Gastrocnemius medialis (tissue), 4 donors: ENCODE data around the gene KCNG4.

Experiments used
- CTCF ChIP-seq, 5 experiments: fragments of 450-650 bp in 3 of 5; fragments of 200-600 bp in 2 of 5; sonication (generic) in 2 of 5; IDR thresholded peaks in 4 of 5; conservative IDR thresholded peaks in 1 of 5; 1 replicate in 4 of 5; 2 replicates in 1 of 5; pipeline ENCODE4 v1.5.1; 2016 to 2019; ENCODE audit warnings: antibody characterized with exemption in 5 of 5, mild to moderate bottlenecking in 3 of 5, moderate library complexity in 3 of 5
- POLR2A ChIP-seq, 2 donors: fragments of 450-650 bp; IDR thresholded peaks; one replicate each; pipeline ENCODE4 v1.6.1; 2017; ENCODE audit warnings: antibody characterized with exemption in 2 of 2, mild to moderate bottlenecking in 2 of 2, moderate library complexity in 2 of 2

GRCh38 chr16:84176192-84177053 is 63.4 kb downstream of the KCNG4 start:
- TF ChIP-seq CTCF (IDR thresholded peaks at IDR 0.05 in 4 of 5, conservative IDR thresholded peaks at IDR 0.05 in 1 of 5), result no peak
- no peak for TF ChIP-seq POLR2A (IDR thresholded peaks at IDR 0.05)
